Lung (tissue), 12 donors: ENCODE measurements around the gene COA1. TPM values are rescaled to one million over a fixed set of nuclear protein-coding genes. Genes with fewer than 3 reads are reported as not detected.

Experiments used
- ATAC-seq: fragments of 200-7000 bp; cut with Tn5 transposase; one replicate; pipeline ENCODE4 v1.9.1; 2020; ENCODE audit warnings: moderate number of reproducible peaks; ENCODE audit not compliant: insufficient read depth, low FRiP score
- DNase-seq, 3 donors: peaks; one replicate each; pipeline ENCODE4 v3.0.0-alpha.2; 2013 to 2017
- H3K27ac ChIP-seq, 2 donors: one replicate each; pipeline ENCODE4 v1.5.1; 2013; ENCODE audit warnings: mild to moderate bottlenecking in 2 of 2, moderate library complexity in 2 of 2, control low read depth in 1 of 2, inconsistent platforms in 1 of 2, low read depth in 1 of 2, low read length in 1 of 2
- H3K27me3 ChIP-seq, 3 donors: one replicate each; pipeline ENCODE4 v1.5.1; 2013; ENCODE audit warnings: low read length in 2 of 3; ENCODE audit not compliant: control insufficient read depth in 3 of 3, insufficient read depth in 3 of 3
- H3K36me3 ChIP-seq, 4 donors: one replicate each; pipeline ENCODE4 v1.5.1; 2013; ENCODE audit warnings: low read length in 4 of 4, mild to moderate bottlenecking in 1 of 4, moderate library complexity in 1 of 4; ENCODE audit not compliant: control insufficient read depth in 4 of 4, insufficient read depth in 4 of 4
- H3K4me1 ChIP-seq, 5 donors: one replicate each; pipeline ENCODE4 v1.5.1; 2013; ENCODE audit warnings: low read length in 5 of 5, mild to moderate bottlenecking in 2 of 5, moderate library complexity in 1 of 5; ENCODE audit not compliant: control insufficient read depth in 5 of 5, insufficient read depth in 5 of 5
- H3K4me3 ChIP-seq: one replicate; pipeline ENCODE4 v1.5.1; 2013; ENCODE audit warnings: mild to moderate bottlenecking, control low read depth, moderate library complexity
- H3K9ac ChIP-seq, 2 donors: one replicate each; pipeline ENCODE4 v1.5.1; 2013; ENCODE audit warnings: low read length in 2 of 2, control low read depth in 1 of 2; ENCODE audit not compliant: insufficient read depth in 1 of 2
- H3K9me3 ChIP-seq, 4 donors: one replicate each; pipeline ENCODE4 v1.5.1; 2013; ENCODE audit warnings: low read length in 3 of 4, mild to moderate bottlenecking in 1 of 4, moderate library complexity in 1 of 4; ENCODE audit not compliant: control insufficient read depth in 4 of 4, insufficient read depth in 3 of 4
- WGBS, 2 donors: extraction: QIAGEN DNeasy Blood & Tissue Kit; methylation state at CpG; one replicate each; pipeline ENCODE4 v1.1.7; 2013; 5-methylcytosine and 5-hydroxymethylcytosine counted together
- polyA plus RNA-seq, 2 donors: library from polyadenylated mRNA; stranded (reverse); fragments of 200-250 nt; gene quantifications; one replicate each; pipeline ENCODE4 v1.2.1, GENCODE V29; 2013
- total RNA-seq, 2 donors: library from RNA; depleted of rRNA in 1 of 2; stranded (reverse); fragments of >200 nt in 1 of 2; gene quantifications; one replicate each; pipeline ENCODE4 v1.2.1, GENCODE V29; 2014 to 2021
- TF ChIP-seq, protein P1 (sequence below): IDR thresholded peaks from 2 replicates; pipeline ENCODE4 v1.5.1; 2012; ENCODE audit warnings: mild to moderate bottlenecking; ENCODE audit errors: control extremely low read depth, extremely low read depth
- donor health status: control.
- donor health status: control.
- donor health status: Bipolar disorder and iron deficiency.
- donor health status: healthy.
- donor health status: DM: yes; HTN: yes; CAD: no.

Gene COA1
- total and polyA plus RNA-seq, 4 donors: 35.0 to 92.1 (median 42.6) TPM

DNA sequence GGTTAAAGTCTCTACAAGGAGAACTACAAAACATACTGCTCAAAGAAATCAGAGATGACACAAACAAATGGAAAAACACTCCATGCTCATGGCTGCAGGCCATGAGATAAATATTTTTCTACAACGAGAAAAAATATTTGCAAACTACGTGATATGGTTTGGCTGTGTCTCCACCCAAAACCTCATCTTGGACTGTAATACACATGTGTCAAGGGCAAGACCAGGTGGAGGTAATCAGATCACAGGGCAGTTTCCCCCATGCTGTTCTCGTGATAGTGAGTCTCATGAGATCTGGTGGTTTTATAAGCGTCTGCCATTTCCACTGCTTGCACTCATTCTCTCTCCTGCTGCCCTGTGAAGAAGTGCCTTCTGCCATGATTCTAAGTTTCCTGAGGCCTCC is 57.8 kb downstream of the COA1 start:
- no peak overlapping the region for H3K4me3 ChIP-seq
- no peak overlapping the region for H3K27ac ChIP-seq
- no peak for DNase-seq
- no peaks in the 10 kb centered on the region for H3K27me3 ChIP-seq
- no peaks in the 10 kb centered on the region for H3K9me3 ChIP-seq
- TF ChIP-seq, protein P1, sequence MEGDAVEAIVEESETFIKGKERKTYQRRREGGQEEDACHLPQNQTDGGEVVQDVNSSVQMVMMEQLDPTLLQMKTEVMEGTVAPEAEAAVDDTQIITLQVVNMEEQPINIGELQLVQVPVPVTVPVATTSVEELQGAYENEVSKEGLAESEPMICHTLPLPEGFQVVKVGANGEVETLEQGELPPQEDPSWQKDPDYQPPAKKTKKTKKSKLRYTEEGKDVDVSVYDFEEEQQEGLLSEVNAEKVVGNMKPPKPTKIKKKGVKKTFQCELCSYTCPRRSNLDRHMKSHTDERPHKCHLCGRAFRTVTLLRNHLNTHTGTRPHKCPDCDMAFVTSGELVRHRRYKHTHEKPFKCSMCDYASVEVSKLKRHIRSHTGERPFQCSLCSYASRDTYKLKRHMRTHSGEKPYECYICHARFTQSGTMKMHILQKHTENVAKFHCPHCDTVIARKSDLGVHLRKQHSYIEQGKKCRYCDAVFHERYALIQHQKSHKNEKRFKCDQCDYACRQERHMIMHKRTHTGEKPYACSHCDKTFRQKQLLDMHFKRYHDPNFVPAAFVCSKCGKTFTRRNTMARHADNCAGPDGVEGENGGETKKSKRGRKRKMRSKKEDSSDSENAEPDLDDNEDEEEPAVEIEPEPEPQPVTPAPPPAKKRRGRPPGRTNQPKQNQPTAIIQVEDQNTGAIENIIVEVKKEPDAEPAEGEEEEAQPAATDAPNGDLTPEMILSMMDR: no peak
- WGBS, 2 donors: 69 to 89% methylated on average over 4 of the region's 4 CpGs
- peaks cover 0 to 16% (median 0%) of the 10 kb centered on the region in 5 donors for H3K4me1 ChIP-seq
- H3K36me3 ChIP-seq: no peaks in the 10 kb centered on the region
- ATAC-seq: no peak
- H3K9ac ChIP-seq: no peak overlapping the region

DNA sequence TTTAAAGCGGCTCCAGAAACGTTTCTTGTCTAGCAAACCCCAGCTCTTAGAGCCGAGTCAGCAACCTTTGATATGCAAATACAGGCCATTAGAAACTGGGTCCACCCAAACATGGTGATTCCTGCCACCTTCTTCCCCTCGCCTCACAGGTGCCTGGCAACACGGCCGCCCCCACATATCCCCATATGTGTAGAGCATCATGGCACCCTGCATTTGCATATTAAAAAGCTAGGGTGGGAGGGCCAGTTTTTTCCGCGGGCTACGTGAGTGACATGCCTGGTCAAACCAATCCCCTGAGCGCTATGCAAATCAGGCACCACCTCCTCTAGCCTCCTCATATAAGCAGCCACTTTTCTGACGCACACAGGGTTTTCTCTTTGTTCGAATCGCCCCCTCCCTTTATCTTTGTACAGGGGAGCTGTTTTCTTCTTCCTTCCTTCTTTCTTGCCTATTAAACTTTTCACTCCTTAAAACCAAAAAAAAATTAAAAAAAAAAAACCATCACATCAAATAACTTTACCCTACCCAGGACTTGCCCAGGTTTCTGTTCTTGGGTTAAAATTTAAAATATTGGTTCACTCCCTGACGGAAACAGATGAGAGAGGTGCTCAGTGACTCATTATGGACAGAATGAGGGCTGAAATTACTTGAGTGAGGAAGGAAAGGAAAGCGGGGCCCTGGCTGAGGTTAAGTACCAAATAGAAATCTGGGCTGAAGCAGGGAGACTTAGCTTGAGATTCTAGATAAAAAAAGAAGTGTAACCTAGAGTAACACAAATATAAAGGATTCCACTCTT is 59.8 kb downstream of the COA1 start:
- TF ChIP-seq, protein P1: no peak
- Histone ChIP-seq H3K4me1 (peaks cover 0 to 13% (median 0%) of the 10 kb centered on the region in 5 donors), H3K27ac (no peak overlapping the region), H3K27me3 (no peaks in the 10 kb centered on the region), H3K36me3 (no peaks in the 10 kb centered on the region), H3K9ac (no peak overlapping the region), H3K9me3 (no peaks in the 10 kb centered on the region), H3K4me3 (no peak overlapping the region)
- 71 to 77% methylated on average over 15 of the region's 15 CpGs for whole genome bisulfite sequencing, 2 donors
- DNase-seq (no peak), ATAC-seq (no peak)

DNA sequence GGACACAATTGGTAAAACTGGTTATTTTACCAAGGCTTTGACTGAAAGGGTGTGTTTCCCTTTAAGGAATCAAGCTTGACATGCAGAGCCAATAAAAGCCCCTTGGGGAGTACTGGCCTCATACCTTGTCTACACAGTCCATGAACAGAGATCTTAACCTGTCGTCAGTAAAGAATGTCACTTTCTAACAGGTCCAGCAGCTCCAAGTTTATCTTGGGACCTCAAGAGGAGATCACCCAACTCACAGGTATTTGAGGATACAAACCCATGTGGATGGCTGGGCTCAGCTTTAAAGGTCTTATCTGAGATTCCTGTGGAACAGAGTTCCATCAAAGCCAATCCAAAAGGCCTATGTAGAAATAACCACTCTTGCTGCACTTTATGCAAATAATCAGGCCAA is 61.3 kb downstream of the COA1 start:
- WGBS, 2 donors: 74 to 92% methylated on average over 1 of the region's 1 CpG
- no peak overlapping the region for H3K9ac ChIP-seq
- H3K27ac ChIP-seq: no peak overlapping the region
- DNase-seq: no peak
- peaks cover 0 to 14% (median 0%) of the 10 kb centered on the region in 5 donors for H3K4me1 ChIP-seq
- no peaks in the 10 kb centered on the region for H3K27me3 ChIP-seq
- TF ChIP-seq, protein P1: no peak
- H3K9me3 ChIP-seq: no peaks in the 10 kb centered on the region
- no peak overlapping the region for H3K4me3 ChIP-seq
- no peaks in the 10 kb centered on the region for H3K36me3 ChIP-seq
- ATAC-seq: no peak
